Activated B cell treated with CpG ODN at 0.5 μM for 24 hours (primary cell): Measurements from ENCODE around the gene UBE2E1. TPM values are rescaled to one million over a fixed set of nuclear protein-coding genes. Genes with fewer than 3 reads are reported as not detected.
"Not testable (repeated sequence)": the region's sequence is repeated elsewhere in the genome, so short reads cannot be mapped to it uniquely, and the experiment has no call there.

ENCODE experiments used
- ATAC-seq: fragments of 200-7000 bp; cut with Tn5 transposase; one replicate; pipeline ENCODE4 v1.10.0; 2021; ENCODE audit warnings: low read depth, mild to moderate bottlenecking, moderate library complexity
- CTCF ChIA-PET: fragments of 350-600 bp; sonication (Branson Sonifier 250); formaldehyde crosslinking; loops from one replicate; lab custom pipeline; 2021; ENCODE audit warnings: antibody characterized with exemption; lab: Charles Lee
- POLR2A ChIA-PET: fragments of 350-600 bp; sonication (Branson Sonifier 250); formaldehyde crosslinking; loops from one replicate; lab custom pipeline; 2021; ENCODE audit warnings: antibody characterized with exemption; lab: Charles Lee
- DNase-seq: peaks from one replicate; pipeline ENCODE4 v3.0.0; 2022
- H3K27ac Mint-ChIP-seq: one replicate; pipeline ENCODE4 v1.8.0; 2020; ENCODE audit warnings: mixed read lengths
- H3K27me3 Mint-ChIP-seq: one replicate; pipeline ENCODE4 v1.8.0; 2021; ENCODE audit warnings: mixed read lengths
- H3K36me3 Mint-ChIP-seq: one replicate; pipeline ENCODE4 v1.8.0; 2021; ENCODE audit warnings: low read depth, mixed read lengths
- H3K4me1 Mint-ChIP-seq: one replicate; pipeline ENCODE4 v1.8.0; 2021; ENCODE audit warnings: mixed read lengths
- H3K4me3 Mint-ChIP-seq: one replicate; pipeline ENCODE4 v1.8.0; 2020; ENCODE audit warnings: mild to moderate bottlenecking, mixed read lengths
- H3K9me3 Mint-ChIP-seq: one replicate; pipeline ENCODE4 v1.8.0; 2020; ENCODE audit warnings: mixed read lengths
- intact Hi-C: fragments of 100-400 bp; cut with micrococcal nuclease; formaldehyde crosslinking; loops from one replicate; pipeline ENCODE4 v1.15.1; 2024
- total RNA-seq: library from RNA; stranded (reverse); gene quantifications from 2 replicates; pipeline ENCODE4 v1.2.3, GENCODE V29; 2022
- TF ChIP-seq, protein P1 (sequence below): fragments of 200-600 bp; IDR thresholded peaks from one replicate; pipeline ENCODE4 v1.8.0; 2022; ENCODE audit warnings: antibody characterized with exemption, mild to moderate bottlenecking

UBE2E1 gene
- total RNA-seq, 1 donor from 2014 or later, result 85.2 TPM

DNA sequence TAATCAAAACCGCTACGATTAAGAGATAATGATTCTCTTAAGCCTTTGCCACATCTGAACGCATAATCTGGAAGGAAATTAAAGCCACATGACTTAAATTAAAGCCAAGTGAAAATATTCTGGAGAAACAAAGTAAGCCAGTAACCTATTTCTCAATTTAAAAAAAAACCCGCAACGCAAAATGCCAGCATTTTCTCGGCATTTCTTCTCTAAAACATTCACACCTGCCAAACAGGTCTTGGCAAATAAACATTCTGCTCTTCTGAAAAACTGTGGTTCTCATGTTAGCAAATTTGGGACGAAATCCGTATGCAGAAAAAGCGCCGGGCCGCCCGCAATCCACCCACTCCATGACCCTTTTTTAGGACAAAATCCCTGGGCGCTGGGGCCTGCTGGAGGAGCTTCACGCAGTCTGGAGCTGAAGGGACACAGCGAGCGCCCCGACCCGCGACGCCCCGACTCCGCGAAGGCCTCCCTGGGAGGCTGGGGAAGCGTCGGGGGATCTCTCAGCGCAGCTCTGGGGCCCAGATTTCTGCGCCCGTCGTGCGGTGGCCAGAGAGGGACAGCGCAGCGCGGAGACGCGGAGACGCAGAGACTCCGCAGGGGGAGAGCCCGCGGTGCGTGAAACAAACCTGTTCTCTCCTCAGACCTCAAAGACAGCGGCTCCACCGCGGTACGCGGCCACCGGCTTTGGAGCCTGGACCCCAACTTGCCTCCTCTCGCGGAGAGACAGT, 110.6 kb downstream of the UBE2E1 start:
- DNase-seq (no peak), ATAC-seq (peak; percentile 35)
- ChIA-PET POLR2A (interaction anchor here (0.6 to 5.5 kb wide), 34 partner anchors 9 to 1873 kb away, joined by 3 to 124 read pairs (median 4); partner anchors contain the start of genes NGLY1 and NR1D2), CTCF (interaction anchor here (0.7 to 1.7 kb wide), 6 partner anchors 27 to 154 kb away, joined by 3 to 9 read pairs (median 4); no protein-coding TSS in a partner anchor)
- peaks cover 46% of the 10 kb centered on the region for H3K36me3 Mint-ChIP-seq
- peak overlapping the region; percentile 95 for H3K27ac Mint-ChIP-seq
- peak overlapping the region; percentile 98 for H3K4me3 Mint-ChIP-seq
- intact Hi-C loops, result loop anchor here (2.0 to 10.0 kb wide), 3 partner anchors 154 to 714 kb away; partner anchors contain the start of genes THRB and UBE2E2
- no peaks in the 10 kb centered on the region for H3K27me3 Mint-ChIP-seq
- H3K9me3 Mint-ChIP-seq, result no peaks in the 10 kb centered on the region
- TF ChIP-seq, protein P1, sequence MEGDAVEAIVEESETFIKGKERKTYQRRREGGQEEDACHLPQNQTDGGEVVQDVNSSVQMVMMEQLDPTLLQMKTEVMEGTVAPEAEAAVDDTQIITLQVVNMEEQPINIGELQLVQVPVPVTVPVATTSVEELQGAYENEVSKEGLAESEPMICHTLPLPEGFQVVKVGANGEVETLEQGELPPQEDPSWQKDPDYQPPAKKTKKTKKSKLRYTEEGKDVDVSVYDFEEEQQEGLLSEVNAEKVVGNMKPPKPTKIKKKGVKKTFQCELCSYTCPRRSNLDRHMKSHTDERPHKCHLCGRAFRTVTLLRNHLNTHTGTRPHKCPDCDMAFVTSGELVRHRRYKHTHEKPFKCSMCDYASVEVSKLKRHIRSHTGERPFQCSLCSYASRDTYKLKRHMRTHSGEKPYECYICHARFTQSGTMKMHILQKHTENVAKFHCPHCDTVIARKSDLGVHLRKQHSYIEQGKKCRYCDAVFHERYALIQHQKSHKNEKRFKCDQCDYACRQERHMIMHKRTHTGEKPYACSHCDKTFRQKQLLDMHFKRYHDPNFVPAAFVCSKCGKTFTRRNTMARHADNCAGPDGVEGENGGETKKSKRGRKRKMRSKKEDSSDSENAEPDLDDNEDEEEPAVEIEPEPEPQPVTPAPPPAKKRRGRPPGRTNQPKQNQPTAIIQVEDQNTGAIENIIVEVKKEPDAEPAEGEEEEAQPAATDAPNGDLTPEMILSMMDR, result no peak
- peaks cover 51% of the 10 kb centered on the region for H3K4me1 Mint-ChIP-seq

DNA sequence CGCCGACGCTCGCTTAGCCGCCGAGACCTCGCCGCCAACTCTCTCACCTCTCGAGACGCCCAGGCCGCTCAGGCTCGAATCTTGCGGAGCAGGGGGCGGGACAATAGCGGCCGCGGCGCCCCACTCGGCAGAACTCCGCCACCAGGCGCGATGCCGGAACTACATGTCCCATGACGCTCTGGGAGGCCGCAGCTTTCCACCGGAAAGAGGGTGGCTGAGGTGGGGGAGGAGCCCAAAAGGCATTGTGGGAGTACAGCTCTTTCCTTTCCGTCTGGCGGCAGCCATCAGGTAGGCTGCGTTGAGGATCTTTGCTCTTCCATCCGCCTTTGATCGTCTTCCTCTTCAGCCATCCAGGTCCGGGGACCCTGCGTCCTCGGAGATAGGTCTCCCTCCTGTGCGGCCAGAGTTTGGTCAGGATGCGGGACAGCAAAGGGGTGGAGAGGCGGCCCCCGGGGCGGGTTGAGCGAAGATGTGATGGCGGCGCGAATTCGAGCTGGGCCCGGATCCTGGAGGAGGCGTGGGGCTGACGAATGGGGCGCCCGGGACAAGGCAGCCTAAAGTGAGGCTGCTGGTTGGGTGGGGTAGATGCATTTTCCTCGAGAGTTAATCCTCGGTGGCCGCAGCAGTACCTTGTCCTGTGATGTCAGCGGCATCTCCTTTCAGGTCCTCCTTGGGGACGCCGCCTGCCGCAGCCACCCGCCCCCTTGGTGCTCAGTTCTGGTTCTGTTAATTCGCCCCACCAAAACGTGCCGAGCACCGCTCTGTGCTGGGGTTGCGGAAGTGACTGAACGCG, 111.3 kb downstream of the UBE2E1 start, which contains the start of the genes NKIRAS1 and RPL15:
TSS of gene NKIRAS1 (minus strand) at position 105 of the 793 bp plus-strand sequence. CDS start 6,086 bp downstream, outside the sequence.
TSS of gene RPL15 (plus strand) at position 247 of the 793 bp plus-strand sequence. CDS start 728 bp downstream, outside the sequence.
- peak within 1 kb of the TSS; percentile 98 for H3K4me3 Mint-ChIP-seq
- H3K36me3 Mint-ChIP-seq, result peaks cover 54% of the 10 kb centered on the region
- H3K9me3 Mint-ChIP-seq, result no peaks in the 10 kb centered on the region
- ATAC-seq (peak; percentile 91), DNase-seq (peak; percentile 90)
- no peaks in the 10 kb centered on the region for H3K27me3 Mint-ChIP-seq
- ChIA-PET CTCF (interaction anchor here (0.7 to 1.7 kb wide), 6 partner anchors 28 to 155 kb away, joined by 3 to 9 read pairs (median 4); no protein-coding TSS in a partner anchor), POLR2A (interaction anchor here (0.6 to 5.5 kb wide), 37 partner anchors 8 to 1872 kb away, joined by 3 to 124 read pairs (median 4); partner anchors contain the start of genes NGLY1 and NR1D2)
- peaks cover 52% of the 10 kb centered on the region for H3K4me1 Mint-ChIP-seq
- peak within 1 kb of the TSS; percentile 95 for H3K27ac Mint-ChIP-seq
- intact Hi-C loops, result loop anchor here (1.0 to 10.0 kb wide), 9 partner anchors 28 to 714 kb away; partner anchors contain the start of genes NR1D2, THRB, UBE2E1 and UBE2E2
- TF ChIP-seq, protein P1, result no peak

DNA sequence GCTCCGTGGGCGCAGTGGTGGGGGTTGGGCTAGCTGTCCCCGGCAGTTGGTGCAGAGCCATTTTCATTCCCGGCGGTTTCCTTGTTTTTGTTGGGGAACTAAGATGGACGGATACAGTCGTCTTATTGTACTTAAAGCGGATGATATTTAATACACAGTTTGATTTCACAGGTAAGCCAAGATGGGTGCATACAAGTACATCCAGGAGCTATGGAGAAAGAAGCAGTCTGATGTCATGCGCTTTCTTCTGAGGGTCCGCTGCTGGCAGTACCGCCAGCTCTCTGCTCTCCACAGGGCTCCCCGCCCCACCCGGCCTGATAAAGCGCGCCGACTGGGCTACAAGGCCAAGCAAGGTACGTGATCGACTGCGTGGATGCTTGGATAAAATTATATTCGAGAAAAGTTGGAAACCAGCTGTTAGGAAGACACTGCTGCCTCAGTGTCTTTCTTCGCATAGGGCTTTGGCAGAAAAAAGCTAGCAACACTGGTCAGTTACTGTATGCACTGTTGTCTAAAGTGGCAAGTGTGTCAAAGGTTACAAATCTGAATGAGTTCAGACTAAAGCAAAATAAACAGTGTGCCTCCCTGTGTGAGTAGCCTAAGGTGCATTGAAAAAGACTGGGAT, 112.0 kb downstream of the UBE2E1 start:
- ATAC-seq, DNase-seq, H3K9me3 Mint-ChIP-seq, H3K27me3 Mint-ChIP-seq: not testable (repeated sequence)
- Mint-ChIP-seq H3K4me1 (peaks cover 52% of the 10 kb centered on the region), H3K36me3 (peaks cover 58% of the 10 kb centered on the region), H3K27ac (peak overlapping the region; percentile 95), H3K4me3 (peak overlapping the region; percentile 98)
- ChIA-PET CTCF (interaction anchor here (1.6 kb wide), 1 partner anchor 155 kb away, joined by 3 read pairs; no protein-coding TSS in a partner anchor), POLR2A (interaction anchor here (0.6 to 5.5 kb wide), 19 partner anchors 11 to 470 kb away, joined by 3 to 124 read pairs (median 9); partner anchors contain the start of gene NR1D2)
- intact Hi-C loops, result loop anchor here (1.0 to 10.0 kb wide), 9 partner anchors 28 to 715 kb away; partner anchors contain the start of genes NR1D2, THRB, UBE2E1 and UBE2E2

DNA sequence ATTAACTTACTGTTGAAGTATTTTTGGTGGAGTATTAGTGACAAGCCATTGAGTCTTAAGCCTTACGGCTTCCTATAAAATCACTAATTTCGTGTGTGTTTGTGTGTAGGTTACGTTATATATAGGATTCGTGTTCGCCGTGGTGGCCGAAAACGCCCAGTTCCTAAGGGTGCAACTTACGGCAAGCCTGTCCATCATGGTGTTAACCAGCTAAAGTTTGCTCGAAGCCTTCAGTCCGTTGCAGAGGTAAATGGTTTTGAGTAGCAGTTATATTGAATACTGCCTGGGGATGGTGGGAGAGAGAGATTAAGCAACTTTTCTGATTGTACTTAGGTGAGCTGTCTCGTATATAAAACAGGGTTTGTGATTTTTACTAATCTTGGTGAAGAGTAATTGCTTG, 112.6 kb downstream of the UBE2E1 start:
- Mint-ChIP-seq H3K4me1 (peaks cover 52% of the 10 kb centered on the region), H3K4me3 (peak overlapping the region; percentile 98), H3K27ac (peak overlapping the region; percentile 95), H3K36me3 (peaks cover 63% of the 10 kb centered on the region)
- CTCF ChIA-PET, H3K27me3 Mint-ChIP-seq, DNase-seq, ATAC-seq, H3K9me3 Mint-ChIP-seq: not testable (repeated sequence)
- intact Hi-C loops, result loop anchor here (10.0 kb wide), 1 partner anchor 576 kb away; the partner anchor contains the start of gene THRB
- POLR2A ChIA-PET, result interaction anchor here (0.9 to 5.5 kb wide), 5 partner anchors 10 to 110 kb away, joined by 3 to 124 read pairs (median 19); partner anchors contain the start of gene NR1D2

DNA sequence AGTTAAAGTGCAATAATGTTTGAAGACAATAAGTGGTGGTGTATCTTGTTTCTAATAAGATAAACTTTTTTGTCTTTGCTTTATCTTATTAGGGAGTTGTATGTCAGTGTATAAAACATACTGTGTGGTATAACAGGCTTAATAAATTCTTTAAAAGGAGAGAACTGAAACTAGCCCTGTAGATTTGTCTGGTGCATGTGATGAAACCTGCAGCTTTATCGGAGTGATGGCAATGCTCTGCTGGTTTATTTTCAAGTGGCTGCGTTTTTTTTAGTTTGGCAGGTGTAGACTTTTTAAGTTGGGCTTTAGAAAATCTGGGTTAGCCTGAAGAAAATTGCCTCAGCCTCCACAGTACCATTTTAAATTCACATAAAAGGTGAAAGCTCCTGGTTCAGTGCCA, 113.9 kb downstream of the UBE2E1 start:
- intact Hi-C loops, result loop anchor here (10.0 kb wide), 1 partner anchor 575 kb away; the partner anchor contains the start of gene THRB
- no peak for ATAC-seq
- TF ChIP-seq, protein P1, result no peak
- H3K9me3 Mint-ChIP-seq, result no peaks in the 10 kb centered on the region
- no peaks in the 10 kb centered on the region for H3K27me3 Mint-ChIP-seq
- peak overlapping the region; percentile 35 for H3K27ac Mint-ChIP-seq
- H3K36me3 Mint-ChIP-seq, result peaks cover 73% of the 10 kb centered on the region
- POLR2A ChIA-PET, result interaction anchor here (0.7 to 5.5 kb wide), 3 partner anchors 17 to 31 kb away, joined by 3 to 124 read pairs (median 3); partner anchors contain the start of gene NR1D2
- no peak for DNase-seq
- peak overlapping the region; percentile 38 for H3K4me3 Mint-ChIP-seq
- H3K4me1 Mint-ChIP-seq, result peaks cover 59% of the 10 kb centered on the region
- CTCF ChIA-PET, result no interaction called here
